Occipital lobe (tissue), 2 donors: ENCODE results near the gene THADA. TPM values are rescaled to one million over a fixed set of nuclear protein-coding genes. Genes with fewer than 3 reads are reported as not detected.

Experiments
- DNase-seq: peaks from one replicate; lab custom pipeline; 2025; lab: John Stamatoyannopoulos, UW
- total RNA-seq: library from RNA; depleted of rRNA; stranded (reverse); fragments of >200 nt; gene quantifications from one replicate; pipeline ENCODE4 v1.2.3, GENCODE V29; 2014

Gene THADA
- total RNA-seq, 1 donor from 2014 or later: 40.9 TPM

- DNase-seq: peak; percentile 18
Measured at GRCh38 chr2:43225788-43226557, 369.9 kb downstream of the THADA start.

DNA sequence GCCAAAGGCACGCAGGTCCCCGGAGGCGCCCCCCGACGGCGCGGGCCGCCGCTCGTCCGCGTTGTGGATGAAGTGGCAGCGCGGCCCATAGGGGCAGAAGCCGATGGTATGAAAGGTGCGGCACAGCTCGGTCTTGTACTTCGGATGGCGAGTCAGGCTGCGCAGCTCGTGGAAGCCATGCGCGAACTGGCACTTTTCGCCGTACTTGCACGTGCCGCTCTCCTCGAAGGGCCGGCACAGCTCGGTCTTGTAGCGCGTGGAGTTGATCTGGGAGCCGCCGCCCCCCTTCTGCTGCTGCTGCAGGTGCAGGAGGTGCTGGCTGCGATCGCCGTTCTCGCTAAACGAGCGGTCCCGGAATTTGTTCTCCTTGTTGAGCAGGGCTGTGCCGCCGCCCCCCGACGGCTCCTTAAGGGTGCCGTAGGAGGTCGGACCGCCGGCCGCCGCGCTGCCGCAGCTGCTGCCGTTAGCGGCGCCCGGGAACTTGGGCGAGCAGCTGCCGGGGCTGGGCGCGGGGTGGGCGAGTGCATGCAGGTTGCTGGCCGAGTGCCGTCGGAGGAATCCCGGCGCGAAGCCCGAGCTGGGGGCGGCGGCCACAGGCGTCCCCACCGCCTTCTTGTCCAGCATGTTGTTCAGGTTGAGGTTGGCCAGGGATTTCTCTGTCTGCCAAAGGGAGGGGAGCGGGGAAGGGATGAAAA is 370.6 kb downstream of the THADA start:
- DNase-seq: no peak

- no peak for DNase-seq
Measured at GRCh38 chr2:43224571-43225092, 371.2 kb downstream of the THADA start.

GRCh38 chr2:43224131-43224570 is 371.7 kb downstream of the THADA start:
- DNase-seq: no peak

DNA sequence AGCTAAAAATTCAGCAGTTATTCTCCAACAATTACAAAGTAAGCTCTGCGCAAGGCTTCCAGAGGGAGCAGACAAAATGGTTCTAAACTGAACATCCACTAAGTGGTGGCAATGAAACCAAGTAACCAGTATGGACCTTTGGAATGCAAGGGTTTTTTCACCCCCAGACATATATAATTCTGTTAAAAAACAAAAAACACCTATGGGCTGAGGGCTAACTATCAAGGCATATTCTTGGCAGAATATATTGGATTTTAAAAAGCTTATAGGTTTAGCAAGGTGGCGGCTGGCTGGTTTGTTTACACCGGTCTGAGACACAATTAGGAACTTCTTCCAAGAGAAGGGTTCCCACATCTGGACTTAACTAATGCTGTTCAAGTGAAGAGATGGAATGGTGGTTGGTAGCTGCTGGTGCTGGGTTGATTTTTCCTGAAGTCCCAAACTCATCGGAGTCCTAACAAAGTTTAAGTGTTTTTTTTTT is 372.3 kb downstream of the THADA start:
- no peak for DNase-seq

GRCh38 chr2:43222475-43223309 is 373.1 kb downstream of the THADA start:
- DNase-seq: no peak

DNA sequence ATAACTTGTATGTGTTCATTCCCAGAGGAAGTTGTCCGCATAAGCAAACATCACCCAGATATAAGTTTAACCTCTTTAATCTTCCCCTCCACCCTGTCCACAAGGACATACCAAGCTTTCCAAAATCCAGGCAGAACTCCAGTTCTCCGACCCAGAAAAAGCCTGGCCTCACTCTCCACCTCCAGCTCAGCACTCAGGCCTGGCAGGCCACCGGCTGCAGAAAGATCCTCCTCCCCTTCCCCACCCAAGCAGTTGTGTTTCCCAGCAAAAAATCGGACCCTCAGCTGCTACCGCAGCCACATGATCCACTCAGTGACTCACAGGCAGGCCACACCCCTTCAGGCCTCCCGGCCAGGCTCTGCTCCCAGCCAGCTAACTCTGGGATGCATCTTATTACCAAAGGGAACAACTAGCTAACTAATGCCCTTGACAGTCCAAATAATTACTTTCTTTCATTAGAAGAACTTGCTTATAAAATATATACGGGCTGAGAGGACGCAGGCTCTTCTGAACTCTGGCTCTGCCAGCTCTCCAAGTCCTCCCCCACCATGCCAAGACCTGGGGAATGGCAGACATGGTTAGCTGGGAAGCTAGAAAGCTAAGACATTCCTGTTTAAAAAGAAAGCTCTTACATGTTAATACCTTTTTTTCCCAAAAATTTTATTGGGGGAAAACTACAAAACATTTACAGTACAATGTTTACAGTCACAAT is 373.9 kb downstream of the THADA start:
- peak; percentile 79 for DNase-seq

DNA sequence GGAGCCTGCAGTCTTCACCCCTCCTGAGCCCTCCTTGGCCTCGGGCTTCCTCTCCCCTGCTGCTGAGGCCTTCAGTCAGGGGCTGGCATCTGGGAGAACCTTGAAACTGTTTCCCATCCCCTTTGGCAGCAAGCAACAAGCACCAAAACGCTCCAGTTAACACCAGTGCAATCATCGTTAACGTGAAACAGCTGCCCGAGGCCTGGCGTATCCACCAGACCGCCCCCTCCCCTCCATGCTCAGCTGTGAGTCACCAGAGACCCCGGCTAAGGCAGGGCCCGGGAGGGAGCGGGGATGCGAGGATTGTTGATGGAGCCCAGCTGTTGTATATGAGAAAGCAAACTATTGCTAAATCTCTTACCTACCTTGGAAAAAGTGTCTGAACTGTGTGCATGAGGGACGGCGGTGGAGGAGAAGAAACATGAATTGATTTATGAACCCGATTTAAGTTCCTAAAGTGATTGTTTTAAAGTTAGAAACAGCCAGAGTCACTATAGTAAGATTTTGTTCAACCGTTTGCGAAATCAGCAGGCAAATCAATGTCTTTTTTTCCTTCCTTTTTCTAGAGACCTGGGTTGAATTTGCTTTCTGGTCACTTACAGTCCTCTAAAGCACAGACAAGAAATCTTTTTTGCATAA is 374.6 kb downstream of the THADA start:
- no peak for DNase-seq

DNA sequence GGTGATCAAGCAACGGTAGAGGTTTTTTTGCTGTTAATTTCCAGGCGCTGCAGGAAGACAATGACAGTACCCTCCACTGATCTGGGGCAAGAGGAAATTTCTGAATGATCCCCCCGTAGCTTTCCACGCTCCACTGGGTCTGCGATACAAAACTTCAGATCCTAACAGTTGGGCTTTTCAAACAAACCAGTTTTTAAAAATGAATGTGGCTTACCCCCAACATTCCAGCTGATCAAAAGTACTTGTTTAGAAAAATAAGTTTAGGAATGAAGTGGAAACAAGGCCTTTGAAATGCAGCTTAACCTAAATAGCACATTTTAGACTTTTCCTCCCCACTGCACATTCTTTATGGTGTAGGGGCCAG is 375.1 kb downstream of the THADA start:
- no peak for DNase-seq

DNA sequence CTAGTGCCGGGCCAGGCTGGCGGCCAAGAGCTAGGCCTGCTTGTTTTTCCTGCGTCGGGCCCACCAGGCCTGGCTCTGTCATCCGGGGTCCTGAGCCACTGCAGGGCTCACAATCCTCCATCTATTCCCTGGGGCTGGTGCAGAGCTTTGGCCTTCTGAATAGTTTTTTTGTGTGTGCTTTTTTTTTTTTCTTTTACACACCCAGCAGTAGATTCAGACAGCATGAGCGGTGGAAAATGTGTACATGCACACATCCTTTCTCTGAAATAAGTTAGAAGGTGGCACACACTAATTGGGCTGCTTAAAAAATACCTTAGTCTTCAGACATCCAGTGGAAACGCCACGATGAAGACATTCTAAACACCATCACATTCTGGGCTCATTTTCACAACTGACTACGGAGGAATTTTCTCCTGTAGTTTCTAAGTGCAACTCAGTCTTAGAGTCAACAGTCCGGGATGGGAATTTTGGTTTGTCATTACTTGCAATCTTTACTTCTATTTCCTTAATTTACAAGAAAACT is 375.5 kb downstream of the THADA start:
- DNase-seq: no peak

GRCh38 chr2:43219383-43220228 is 376.2 kb downstream of the THADA start:
- DNase-seq: peak; percentile 65

DNA sequence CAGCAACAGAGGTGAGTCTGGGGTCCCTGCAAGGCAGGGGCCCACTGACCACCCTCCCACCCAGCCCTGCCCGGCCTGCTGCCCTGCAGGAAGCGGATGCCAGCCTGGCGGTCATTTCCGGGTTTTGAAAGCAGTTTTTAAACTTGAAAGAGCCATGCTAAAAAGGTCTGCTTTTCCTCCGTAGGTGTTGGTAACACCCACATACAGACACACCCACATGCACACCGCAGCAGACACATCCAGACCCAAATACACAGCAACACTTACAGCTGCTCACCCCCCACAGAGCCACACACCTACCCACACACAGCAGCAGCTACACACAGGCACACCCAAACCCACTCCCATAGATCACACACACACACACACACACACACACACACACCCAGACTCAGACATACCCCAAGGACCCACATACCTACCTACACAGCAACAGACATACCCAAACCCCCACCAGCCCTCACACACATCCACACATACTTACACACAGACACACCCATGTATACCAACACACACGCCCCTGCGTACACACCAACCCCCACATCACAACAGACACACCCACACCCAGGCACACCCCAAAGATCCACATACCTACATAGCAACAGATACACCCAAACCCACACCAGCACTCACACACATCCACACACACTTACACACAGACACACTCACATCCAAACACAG is 377.0 kb downstream of the THADA start:
- no peak for DNase-seq

GRCh38 chr2:43218155-43218701 is 377.6 kb downstream of the THADA start:
- DNase-seq: no peak

GRCh38 chr2:43217228-43218154 is 378.3 kb downstream of the THADA start:
- no peak for DNase-seq

- DNase-seq: no peak
Measured at GRCh38 chr2:43216629-43217028, 379.2 kb downstream of the THADA start.

DNA sequence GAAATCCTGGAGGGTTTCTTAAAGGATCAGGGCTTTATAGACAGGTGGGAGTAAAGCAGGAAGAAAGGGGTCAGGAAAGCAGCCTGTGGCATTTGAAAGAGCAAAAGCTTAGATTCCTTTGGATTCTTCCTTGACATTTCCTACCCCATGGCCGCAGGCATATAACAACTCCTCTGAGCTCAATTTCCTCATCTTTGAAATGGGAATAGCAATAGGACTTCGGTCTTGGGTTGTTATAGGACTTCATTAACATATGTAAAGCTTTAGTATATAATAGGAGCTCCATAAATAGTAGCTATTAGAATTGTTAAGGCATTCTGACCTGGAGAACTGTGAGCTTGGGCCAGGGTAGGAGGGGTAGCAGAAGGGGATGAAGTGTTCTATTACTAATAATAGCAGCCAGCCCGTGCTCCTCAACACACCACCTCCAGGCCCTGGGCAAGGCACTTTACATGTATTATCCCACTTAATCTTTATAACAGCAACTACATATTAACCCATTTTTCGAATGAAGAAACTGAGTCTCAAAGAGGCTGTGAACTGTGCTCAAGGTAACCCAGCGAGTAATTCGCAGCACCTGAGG is 380.1 kb downstream of the THADA start:
- DNase-seq: no peak

DNA sequence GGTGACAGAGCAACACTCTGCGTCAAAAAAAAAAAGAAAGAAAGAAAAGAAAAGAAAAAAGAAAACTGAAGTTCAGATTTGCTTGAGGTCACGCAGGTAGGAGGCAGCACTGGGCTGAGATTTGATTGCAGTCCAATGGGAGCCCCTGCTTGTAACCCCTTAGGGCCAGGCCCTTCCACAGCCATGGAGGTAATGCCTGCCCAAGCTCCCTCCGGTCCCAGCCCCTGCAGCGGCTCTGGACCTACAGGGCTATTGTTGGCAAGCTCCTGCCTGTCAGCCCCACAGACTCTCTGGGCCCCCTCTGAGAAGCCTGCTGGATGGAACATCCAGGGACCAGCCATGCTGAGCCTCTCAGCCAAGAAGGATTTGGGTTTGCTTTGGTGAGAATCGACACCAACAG is 381.6 kb downstream of the THADA start:
- DNase-seq: no peak
